ENCODE measurements around the gene BICD1. TPM values are rescaled to one million over a fixed set of nuclear protein-coding genes. Genes with fewer than 3 reads are reported as not detected.

BICD1 gene
- total and polyA plus RNA-seq, 4 donors: 0.46 to 3.4 (median 1.1) TPM

DNA sequence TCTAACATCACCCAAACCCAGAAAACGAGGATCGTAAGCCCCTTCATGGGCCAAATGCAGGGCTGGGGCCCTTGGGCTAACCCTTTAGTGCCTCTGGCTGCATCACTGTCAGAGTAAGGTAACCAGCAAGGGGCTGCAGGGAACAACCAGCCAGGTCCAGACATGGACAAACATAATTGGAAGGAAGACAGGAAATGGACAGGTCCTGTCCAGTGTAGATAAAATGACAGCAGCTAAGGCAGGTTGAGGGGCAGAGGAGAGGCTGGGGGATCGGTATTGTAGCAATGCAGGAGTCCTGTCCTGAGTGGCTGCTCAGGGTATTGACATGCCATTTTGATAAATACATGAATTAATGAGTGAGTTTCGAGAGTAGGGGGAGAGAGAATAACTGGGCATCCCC is 29.8 kb downstream of the BICD1 start:
- Histone ChIP-seq H3K4me3 (ENCODE audit: low read depth in 1 of 3, low read length in 3 of 3) (no peak overlapping the region), H3K9me3 (ENCODE audit: control insufficient read depth in 4 of 4, low read length in 3 of 4) (no peaks in the 10 kb centered on the region), H3K27ac (ENCODE audit: low read depth in 1 of 2, low read length in 2 of 2) (no peak overlapping the region), H3K36me3 (ENCODE audit: control insufficient read depth in 4 of 4, insufficient read depth in 3 of 4, low read depth in 1 of 4, low read length in 3 of 4) (no peaks in the 10 kb centered on the region), H3K4me1 (ENCODE audit: control insufficient read depth in 4 of 4, insufficient read depth in 4 of 4, low read length in 3 of 4) (peaks cover 0 to 7% (median 2%) of the 10 kb centered on the region in 4 donors), H3K9ac (ENCODE audit: low read depth in 1 of 2, low read length in 2 of 2) (no peak overlapping the region), H3K27me3 (ENCODE audit: control insufficient read depth in 4 of 4, insufficient read depth in 4 of 4, low read length in 3 of 4) (no peaks in the 10 kb centered on the region)
- TF ChIP-seq HNF4A (conservative IDR thresholded peaks at IDR 0.05): no peak
- TF ChIP-seq RAD21 (IDR thresholded peaks at IDR 0.05): no peak
- no peak for TF ChIP-seq ZBTB33 (IDR thresholded peaks at IDR 0.05)
- no peak for TF ChIP-seq GABPA (IDR thresholded peaks at IDR 0.05 in 1 of 2, conservative IDR thresholded peaks at IDR 0.05 in 1 of 2)
- no peak for TF ChIP-seq FOXA2 (IDR thresholded peaks at IDR 0.05)
- no peak for TF ChIP-seq FOXA1 (IDR thresholded peaks at IDR 0.05)
- no peak for TF ChIP-seq MAX (IDR thresholded peaks at IDR 0.05)
- TF ChIP-seq TAF1 (conservative IDR thresholded peaks at IDR 0.05): no peak
- no peak for TF ChIP-seq YY1 (IDR thresholded peaks at IDR 0.05)
- TF ChIP-seq RXRA (IDR thresholded peaks at IDR 0.05): no peak
- TF ChIP-seq NR2F2 (IDR thresholded peaks at IDR 0.05): no peak
- no peak for TF ChIP-seq EGR1 (IDR thresholded peaks at IDR 0.05; ENCODE audit: low read depth in 2 of 2)
- no peak for TF ChIP-seq ATF3 (IDR thresholded peaks at IDR 0.05)
- TF ChIP-seq, protein P1, sequence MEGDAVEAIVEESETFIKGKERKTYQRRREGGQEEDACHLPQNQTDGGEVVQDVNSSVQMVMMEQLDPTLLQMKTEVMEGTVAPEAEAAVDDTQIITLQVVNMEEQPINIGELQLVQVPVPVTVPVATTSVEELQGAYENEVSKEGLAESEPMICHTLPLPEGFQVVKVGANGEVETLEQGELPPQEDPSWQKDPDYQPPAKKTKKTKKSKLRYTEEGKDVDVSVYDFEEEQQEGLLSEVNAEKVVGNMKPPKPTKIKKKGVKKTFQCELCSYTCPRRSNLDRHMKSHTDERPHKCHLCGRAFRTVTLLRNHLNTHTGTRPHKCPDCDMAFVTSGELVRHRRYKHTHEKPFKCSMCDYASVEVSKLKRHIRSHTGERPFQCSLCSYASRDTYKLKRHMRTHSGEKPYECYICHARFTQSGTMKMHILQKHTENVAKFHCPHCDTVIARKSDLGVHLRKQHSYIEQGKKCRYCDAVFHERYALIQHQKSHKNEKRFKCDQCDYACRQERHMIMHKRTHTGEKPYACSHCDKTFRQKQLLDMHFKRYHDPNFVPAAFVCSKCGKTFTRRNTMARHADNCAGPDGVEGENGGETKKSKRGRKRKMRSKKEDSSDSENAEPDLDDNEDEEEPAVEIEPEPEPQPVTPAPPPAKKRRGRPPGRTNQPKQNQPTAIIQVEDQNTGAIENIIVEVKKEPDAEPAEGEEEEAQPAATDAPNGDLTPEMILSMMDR (IDR thresholded peaks at IDR 0.05; ENCODE audit: low read depth, low read length, missing input control): no peak
- 87% methylated on average over 4 of the region's 4 CpGs for WGBS
- DNase-seq (ENCODE audit: low spot score): no peak

DNA sequence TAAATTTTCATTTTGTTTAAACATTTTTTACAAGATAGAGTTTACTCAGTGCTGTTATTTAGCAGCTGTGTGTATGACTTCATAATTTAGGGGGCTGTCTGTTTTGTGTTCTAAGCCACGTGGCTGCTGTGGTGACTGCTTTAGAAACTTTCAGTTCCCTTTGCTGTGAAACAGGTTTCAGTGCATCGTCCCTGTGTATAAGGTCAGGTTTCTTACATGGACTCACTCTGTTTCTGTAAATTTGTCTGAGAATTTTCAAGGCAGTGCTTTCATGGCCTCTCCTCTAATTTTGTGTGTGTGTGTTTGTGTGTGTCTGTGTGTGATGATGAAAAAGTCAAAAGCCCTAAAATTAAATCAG is 32.4 kb downstream of the BICD1 start:
- TF ChIP-seq EGR1 (IDR thresholded peaks at IDR 0.05; ENCODE audit: low read depth in 2 of 2) (no peak), ATF3 (IDR thresholded peaks at IDR 0.05) (no peak), SP1 (IDR thresholded peaks at IDR 0.05) (no peak), ZBTB33 (IDR thresholded peaks at IDR 0.05) (no peak)
- TF ChIP-seq, protein P2, sequence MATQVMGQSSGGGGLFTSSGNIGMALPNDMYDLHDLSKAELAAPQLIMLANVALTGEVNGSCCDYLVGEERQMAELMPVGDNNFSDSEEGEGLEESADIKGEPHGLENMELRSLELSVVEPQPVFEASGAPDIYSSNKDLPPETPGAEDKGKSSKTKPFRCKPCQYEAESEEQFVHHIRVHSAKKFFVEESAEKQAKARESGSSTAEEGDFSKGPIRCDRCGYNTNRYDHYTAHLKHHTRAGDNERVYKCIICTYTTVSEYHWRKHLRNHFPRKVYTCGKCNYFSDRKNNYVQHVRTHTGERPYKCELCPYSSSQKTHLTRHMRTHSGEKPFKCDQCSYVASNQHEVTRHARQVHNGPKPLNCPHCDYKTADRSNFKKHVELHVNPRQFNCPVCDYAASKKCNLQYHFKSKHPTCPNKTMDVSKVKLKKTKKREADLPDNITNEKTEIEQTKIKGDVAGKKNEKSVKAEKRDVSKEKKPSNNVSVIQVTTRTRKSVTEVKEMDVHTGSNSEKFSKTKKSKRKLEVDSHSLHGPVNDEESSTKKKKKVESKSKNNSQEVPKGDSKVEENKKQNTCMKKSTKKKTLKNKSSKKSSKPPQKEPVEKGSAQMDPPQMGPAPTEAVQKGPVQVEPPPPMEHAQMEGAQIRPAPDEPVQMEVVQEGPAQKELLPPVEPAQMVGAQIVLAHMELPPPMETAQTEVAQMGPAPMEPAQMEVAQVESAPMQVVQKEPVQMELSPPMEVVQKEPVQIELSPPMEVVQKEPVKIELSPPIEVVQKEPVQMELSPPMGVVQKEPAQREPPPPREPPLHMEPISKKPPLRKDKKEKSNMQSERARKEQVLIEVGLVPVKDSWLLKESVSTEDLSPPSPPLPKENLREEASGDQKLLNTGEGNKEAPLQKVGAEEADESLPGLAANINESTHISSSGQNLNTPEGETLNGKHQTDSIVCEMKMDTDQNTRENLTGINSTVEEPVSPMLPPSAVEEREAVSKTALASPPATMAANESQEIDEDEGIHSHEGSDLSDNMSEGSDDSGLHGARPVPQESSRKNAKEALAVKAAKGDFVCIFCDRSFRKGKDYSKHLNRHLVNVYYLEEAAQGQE (IDR thresholded peaks at IDR 0.05): no peak
- Histone ChIP-seq H3K27ac (ENCODE audit: low read depth in 1 of 2, low read length in 2 of 2) (peak overlapping the region in 1 of 2 donors; percentile 30), H3K27me3 (ENCODE audit: control insufficient read depth in 4 of 4, insufficient read depth in 4 of 4, low read length in 3 of 4) (no peaks in the 10 kb centered on the region), H3K9ac (ENCODE audit: low read depth in 1 of 2, low read length in 2 of 2) (no peak overlapping the region), H3K36me3 (ENCODE audit: control insufficient read depth in 4 of 4, insufficient read depth in 3 of 4, low read depth in 1 of 4, low read length in 3 of 4) (no peaks in the 10 kb centered on the region), H3K9me3 (ENCODE audit: control insufficient read depth in 4 of 4, low read length in 3 of 4) (no peaks in the 10 kb centered on the region), H3K4me3 (ENCODE audit: low read depth in 1 of 3, low read length in 3 of 3) (no peak overlapping the region), H3K4me1 (ENCODE audit: control insufficient read depth in 4 of 4, insufficient read depth in 4 of 4, low read length in 3 of 4) (peaks cover 0 to 7% (median 2%) of the 10 kb centered on the region in 4 donors)
- DNase-seq (ENCODE audit: low spot score): no peak
- 40% methylated on average over 2 of the region's 2 CpGs for WGBS
